Caco-2 (cell line): ENCODE results near the gene PNMA1. TPM values are rescaled to one million over a fixed set of nuclear protein-coding genes. Genes with fewer than 3 reads are reported as not detected.

ENCODE experiments used
- BruUV-seq: library from RNA; stranded (reverse); fragments of 400-500 nt; replicated peaks from 2 replicates; lab custom pipeline; 2021; lab: Mats Ljungman, UMichigan
- CTCF ChIA-PET: fragments of 300-600 bp; sonication (Branson Sonifier 250); formaldehyde crosslinking; loops from one replicate; lab custom pipeline; 2022; ENCODE audit warnings: antibody characterized with exemption; lab: Charles Lee
- POLR2A ChIA-PET: fragments of 300-600 bp; sonication (Branson Sonifier 250); formaldehyde crosslinking; loops from one replicate; lab custom pipeline; 2022; ENCODE audit warnings: antibody characterized with exemption; lab: Charles Lee
- DNase-seq, 2 experiments: peaks; one replicate each; pipeline versions ENCODE4 v3.0.0 to v3.0.0-alpha.2; 2020 to 2022
- H3K27me3 ChIP-seq: replicated peaks from 2 replicates; pipeline ENCODE4 v1.6.0; 2011; ENCODE audit warnings: low read length; ENCODE audit not compliant: control insufficient read depth, insufficient read depth
- H3K36me3 ChIP-seq: 2 replicates; pipeline ENCODE4 v1.5.1; 2011; ENCODE audit warnings: low read length; ENCODE audit not compliant: control insufficient read depth, insufficient read depth
- H3K4me1 ChIP-seq: fragments of 250-450 bp; sonication (Bioruptor Pico); 2 replicates; pipeline ENCODE4 v1.5.1; 2020; ENCODE audit warnings: mild to moderate bottlenecking
- H3K4me3 ChIP-seq: 2 replicates; pipeline ENCODE4 v1.5.1; 2011; ENCODE audit warnings: low read depth, mild to moderate bottlenecking, control low read depth, low read length
- H3K9me3 ChIP-seq: fragments of 250-450 bp; sonication (Bioruptor Pico); 2 replicates; pipeline ENCODE4 v1.5.1; 2020; ENCODE audit warnings: mild to moderate bottlenecking, moderate library complexity
- H3K27ac Mint-ChIP-seq: one replicate; pipeline ENCODE4 v1.8.0; 2022; ENCODE audit warnings: mixed read lengths; ENCODE audit not compliant: unreplicated experiment
- H3K27me3 Mint-ChIP-seq: one replicate; pipeline ENCODE4 v1.8.0; 2022; ENCODE audit warnings: mixed read lengths; ENCODE audit not compliant: insufficient read depth, unreplicated experiment
- H3K36me3 Mint-ChIP-seq: one replicate; pipeline ENCODE4 v1.8.0; 2022; ENCODE audit warnings: mild to moderate bottlenecking, mixed read lengths; ENCODE audit not compliant: insufficient read depth, unreplicated experiment
- H3K4me1 Mint-ChIP-seq: one replicate; pipeline ENCODE4 v1.8.0; 2022; ENCODE audit warnings: low read depth, mixed read lengths; ENCODE audit not compliant: unreplicated experiment
- H3K4me3 Mint-ChIP-seq: one replicate; pipeline ENCODE4 v1.8.0; 2022; ENCODE audit warnings: mild to moderate bottlenecking, moderate library complexity, mixed read lengths; ENCODE audit not compliant: unreplicated experiment
- H3K9me3 Mint-ChIP-seq: one replicate; pipeline ENCODE4 v1.8.0; 2022; ENCODE audit warnings: mixed read lengths; ENCODE audit not compliant: unreplicated experiment
- intact Hi-C: fragments of 100-400 bp; cut with micrococcal nuclease; formaldehyde crosslinking; loops from one replicate; pipeline ENCODE4 v1.10.0; 2022; ENCODE audit not compliant: unreplicated experiment
- total RNA-seq: library from RNA; stranded (reverse); gene quantifications from 2 replicates; pipeline ENCODE4 v1.2.3, GENCODE V29; 2022
- TF ChIP-seq, protein P1 (sequence below), 2 experiments: fragments of 200-600 bp in 1 of 2; IDR thresholded peaks; 1 replicate in 1 of 2; 2 replicates in 1 of 2; pipeline versions ENCODE4 v1.5.1 to v1.8.0; 2011 to 2022; ENCODE audit warnings: antibody characterized with exemption in 1 of 2, control low read depth in 1 of 2, inconsistent platforms in 1 of 2, low read depth in 1 of 2, low read length in 1 of 2, mild to moderate bottlenecking in 1 of 2, moderate library complexity in 1 of 2; ENCODE audit not compliant: insufficient read depth in 1 of 2, severe bottlenecking in 1 of 2, unreplicated experiment in 1 of 2

Gene PNMA1
- total RNA-seq, 1 experiment from 2014 or later: 38.8 TPM

DNA sequence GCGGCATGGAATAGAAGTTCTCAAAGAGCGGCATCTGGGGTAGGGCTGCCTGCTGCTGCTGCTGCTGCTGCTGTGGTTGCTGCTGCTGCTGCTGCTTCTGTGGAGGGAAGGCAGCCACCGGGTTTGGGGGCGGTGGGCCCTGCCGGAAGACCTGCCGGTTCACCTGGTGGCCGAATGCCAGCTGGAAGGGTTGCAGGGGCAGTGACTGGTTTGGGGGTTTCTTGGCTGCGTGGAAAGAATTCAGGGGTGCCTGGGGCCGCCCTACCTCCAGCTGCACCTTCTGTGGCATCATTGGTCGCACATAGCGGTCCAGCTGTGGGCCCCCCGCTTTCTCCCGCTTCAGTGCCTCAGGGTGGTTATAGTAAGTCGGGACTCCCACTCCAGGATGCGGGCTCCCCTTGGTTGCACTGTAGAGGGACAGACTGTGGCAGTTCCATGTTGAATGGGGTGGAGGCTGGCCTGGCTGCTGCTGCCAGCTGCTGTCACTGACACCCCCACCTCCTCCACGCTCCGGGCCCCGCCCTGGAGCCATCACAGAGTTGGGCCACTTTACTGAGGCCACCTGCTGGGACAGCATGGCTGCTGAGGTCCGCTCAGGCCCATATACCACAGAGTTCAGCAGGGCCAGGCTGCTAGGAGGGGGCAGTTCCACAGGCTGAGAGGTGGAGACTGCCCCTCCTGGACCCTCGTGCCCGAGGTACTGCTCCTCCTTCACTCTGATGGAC is 25.2 kb upstream of the PNMA1 start:
- Mint-ChIP-seq H3K9me3 (no peaks in the 10 kb centered on the region), H3K27me3 (no peaks in the 10 kb centered on the region), H3K4me3 (no peak overlapping the region), H3K27ac (no peak overlapping the region), H3K36me3 (peaks cover 57% of the 10 kb centered on the region), H3K4me1 (peaks cover 33% of the 10 kb centered on the region)
- ChIA-PET POLR2A (no interaction called here), CTCF (interaction anchor here (1.2 kb wide), 1 partner anchor 19 kb away, joined by 4 read pairs; no protein-coding TSS in a partner anchor)
- no peak for DNase-seq
- no peak overlapping the region for H3K4me3 ChIP-seq
- TF ChIP-seq, protein P1, sequence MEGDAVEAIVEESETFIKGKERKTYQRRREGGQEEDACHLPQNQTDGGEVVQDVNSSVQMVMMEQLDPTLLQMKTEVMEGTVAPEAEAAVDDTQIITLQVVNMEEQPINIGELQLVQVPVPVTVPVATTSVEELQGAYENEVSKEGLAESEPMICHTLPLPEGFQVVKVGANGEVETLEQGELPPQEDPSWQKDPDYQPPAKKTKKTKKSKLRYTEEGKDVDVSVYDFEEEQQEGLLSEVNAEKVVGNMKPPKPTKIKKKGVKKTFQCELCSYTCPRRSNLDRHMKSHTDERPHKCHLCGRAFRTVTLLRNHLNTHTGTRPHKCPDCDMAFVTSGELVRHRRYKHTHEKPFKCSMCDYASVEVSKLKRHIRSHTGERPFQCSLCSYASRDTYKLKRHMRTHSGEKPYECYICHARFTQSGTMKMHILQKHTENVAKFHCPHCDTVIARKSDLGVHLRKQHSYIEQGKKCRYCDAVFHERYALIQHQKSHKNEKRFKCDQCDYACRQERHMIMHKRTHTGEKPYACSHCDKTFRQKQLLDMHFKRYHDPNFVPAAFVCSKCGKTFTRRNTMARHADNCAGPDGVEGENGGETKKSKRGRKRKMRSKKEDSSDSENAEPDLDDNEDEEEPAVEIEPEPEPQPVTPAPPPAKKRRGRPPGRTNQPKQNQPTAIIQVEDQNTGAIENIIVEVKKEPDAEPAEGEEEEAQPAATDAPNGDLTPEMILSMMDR (IDR thresholded peaks at IDR 0.05; ENCODE audit: insufficient read depth in 1 of 2, low read depth in 1 of 2, low read length in 1 of 2, severe bottlenecking in 1 of 2, unreplicated experiment in 1 of 2): no peak
- H3K9me3 ChIP-seq: no peaks in the 10 kb centered on the region
- intact Hi-C loops: no loop called here
- H3K27me3 ChIP-seq: no peaks in the 10 kb centered on the region
- H3K36me3 ChIP-seq: peaks cover 3% of the 10 kb centered on the region; the same call in 1 of the 2 replicates
- H3K4me1 ChIP-seq: peaks cover 47% of the 10 kb centered on the region
- TSS peak; percentile 40 for BruUV-seq

DNA sequence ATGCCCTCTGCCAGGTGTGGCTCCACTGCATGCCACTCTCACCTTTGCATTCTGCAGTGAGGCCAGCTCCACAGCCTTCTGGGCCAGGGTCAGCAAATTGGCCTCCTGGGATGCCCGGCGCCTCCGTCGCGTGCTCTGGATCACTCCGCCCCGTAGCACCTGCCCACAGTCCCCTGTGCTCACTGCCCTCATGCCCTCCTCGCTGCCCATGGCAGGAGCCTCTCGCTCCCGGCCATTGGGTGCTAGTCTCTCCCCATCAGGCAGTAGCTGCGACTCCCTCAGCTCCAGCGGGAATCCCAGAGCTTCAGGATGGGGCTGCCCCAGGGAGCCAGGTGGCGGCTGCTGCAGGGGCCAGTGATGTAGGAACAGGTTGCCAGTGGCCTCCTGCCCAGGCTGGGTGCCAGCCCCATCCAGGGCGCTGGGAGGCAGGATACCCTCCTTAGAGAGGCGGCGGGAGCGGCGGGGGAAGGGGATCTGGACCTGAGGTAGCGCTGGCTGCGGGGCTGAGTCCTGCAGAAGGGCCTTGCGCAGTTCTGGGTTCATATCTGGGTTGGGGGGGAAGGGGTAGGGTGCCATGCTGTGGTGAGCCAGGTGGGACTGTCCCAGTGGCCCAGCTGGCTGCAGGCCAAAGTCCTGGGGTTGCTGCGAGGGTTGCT is 24.5 kb upstream of the PNMA1 start:
- H3K36me3 ChIP-seq: peaks cover 3% of the 10 kb centered on the region; the same call in 1 of the 2 replicates

DNA sequence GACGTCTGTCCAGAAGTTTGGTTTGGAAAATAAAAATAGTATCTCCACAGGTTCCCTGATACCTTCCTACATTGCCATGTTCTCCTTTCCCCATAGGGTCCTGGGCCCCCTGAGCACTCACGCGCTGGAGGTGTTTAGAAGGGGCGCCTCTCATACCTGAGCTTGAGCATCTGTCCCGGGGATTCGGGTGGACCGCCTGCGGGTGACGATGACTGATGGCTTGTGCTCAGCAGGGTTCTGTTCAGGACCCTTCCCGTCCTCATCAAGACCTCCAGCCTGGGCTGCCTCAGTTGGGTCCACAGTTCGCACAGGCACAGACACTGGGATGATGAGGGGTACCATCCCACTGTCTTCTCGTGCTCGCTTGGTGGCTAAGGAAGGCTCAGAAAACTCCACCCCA is 22.7 kb upstream of the PNMA1 start:
- no TSS peak for BruUV-seq
- H3K27ac Mint-ChIP-seq: no peak overlapping the region
- CTCF ChIA-PET: no interaction called here

More for the DNA sequence above, 24.5 kb upstream of the PNMA1 start:
- ChIA-PET CTCF (interaction anchor here (1.2 kb wide), 1 partner anchor 20 kb away, joined by 4 read pairs; no protein-coding TSS in a partner anchor), POLR2A (no interaction called here)
- Mint-ChIP-seq H3K27me3 (no peaks in the 10 kb centered on the region), H3K4me3 (no peak overlapping the region), H3K9me3 (no peaks in the 10 kb centered on the region), H3K4me1 (peaks cover 28% of the 10 kb centered on the region), H3K36me3 (peaks cover 55% of the 10 kb centered on the region), H3K27ac (no peak overlapping the region)
- DNase-seq: no peak
- intact Hi-C loops: no loop called here
- TF ChIP-seq, protein P1 (IDR thresholded peaks at IDR 0.05; ENCODE audit: insufficient read depth in 1 of 2, low read depth in 1 of 2, low read length in 1 of 2, severe bottlenecking in 1 of 2, unreplicated experiment in 1 of 2): no peak
- BruUV-seq: no TSS peak
- Histone ChIP-seq H3K9me3 (no peaks in the 10 kb centered on the region), H3K4me1 (peaks cover 40% of the 10 kb centered on the region), H3K4me3 (no peak overlapping the region), H3K27me3 (no peaks in the 10 kb centered on the region)

More for the DNA sequence above, 22.7 kb upstream of the PNMA1 start:
- intact Hi-C loops: no loop called here
- peaks cover 16% of the 10 kb centered on the region for H3K4me1 Mint-ChIP-seq
- TF ChIP-seq, protein P1 (IDR thresholded peaks at IDR 0.05; ENCODE audit: insufficient read depth in 1 of 2, low read depth in 1 of 2, low read length in 1 of 2, severe bottlenecking in 1 of 2, unreplicated experiment in 1 of 2): no peak
- peaks cover 3% of the 10 kb centered on the region; the same call in 1 of the 2 replicates for H3K36me3 ChIP-seq
- H3K36me3 Mint-ChIP-seq: peaks cover 58% of the 10 kb centered on the region
- H3K27me3 ChIP-seq: no peaks in the 10 kb centered on the region
- peaks cover 22% of the 10 kb centered on the region for H3K4me1 ChIP-seq
- POLR2A ChIA-PET: no interaction called here
- H3K27me3 Mint-ChIP-seq: no peaks in the 10 kb centered on the region
- H3K4me3 Mint-ChIP-seq: no peak overlapping the region
- no peak for DNase-seq
- H3K9me3 Mint-ChIP-seq: no peaks in the 10 kb centered on the region
- H3K9me3 ChIP-seq: no peaks in the 10 kb centered on the region
- no peak overlapping the region for H3K4me3 ChIP-seq
